ENCODE results near the gene PGS1. TPM values are rescaled to one million over a fixed set of nuclear protein-coding genes. Genes with fewer than 3 reads are reported as not detected.

PGS1 gene
- total RNA-seq, 4 donors from 2014 or later: 25.4 to 63.9 (median 38.4) TPM

GRCh38 chr17:78357672-78358537, 20.5 kb upstream of the PGS1 start:
- TF ChIP-seq CTCF (IDR thresholded peaks at IDR 0.05; ENCODE audit: low read depth): no peak

DNA sequence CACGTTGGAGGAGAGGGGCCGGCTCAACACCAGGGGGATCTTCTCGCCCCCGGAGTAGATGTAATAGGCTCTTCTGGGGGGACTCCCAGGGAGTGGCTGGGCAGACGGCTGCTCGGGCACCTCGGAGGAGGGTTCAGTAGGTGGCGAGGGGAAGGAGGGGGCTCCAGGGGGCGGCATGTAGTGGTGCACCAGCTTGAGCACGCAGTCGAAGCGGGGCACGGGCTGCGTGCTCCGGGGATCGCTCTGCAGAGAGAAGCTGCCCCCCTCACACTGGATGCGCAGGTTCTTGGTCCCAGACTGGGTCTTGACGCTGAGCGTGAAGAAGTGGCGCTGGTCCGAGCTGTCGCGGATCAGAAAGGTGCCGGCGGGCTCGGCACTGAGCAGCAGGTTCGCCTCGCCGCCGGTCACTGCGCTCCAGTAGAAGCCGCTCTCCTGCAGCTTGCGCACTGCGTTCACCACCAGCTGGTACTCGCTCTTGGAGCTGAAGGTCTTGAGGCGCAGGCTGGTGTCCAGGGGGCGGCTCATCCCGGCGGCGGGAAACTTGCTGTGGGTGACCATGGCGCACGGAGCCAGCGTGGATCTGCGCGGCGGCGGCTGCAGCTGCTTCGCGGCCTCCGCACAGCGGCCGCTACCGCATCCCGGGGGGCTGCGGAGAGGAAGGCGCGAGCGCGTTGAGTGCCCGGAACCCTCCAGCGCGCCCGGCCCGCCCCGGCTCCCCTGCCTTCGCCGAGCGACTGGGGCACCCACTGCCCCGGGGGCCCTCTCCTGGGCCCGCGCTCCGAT, 19.7 kb upstream of the PGS1 start:
- no peak for TF ChIP-seq CTCF (IDR thresholded peaks at IDR 0.05; ENCODE audit: low read depth)

- no peak for TF ChIP-seq CTCF (IDR thresholded peaks at IDR 0.05; ENCODE audit: low read depth)
Observed at GRCh38 chr17:78359321-78359996, 19.0 kb upstream of the PGS1 start.

GRCh38 chr17:78359997-78360370, 18.5 kb upstream of the PGS1 start, which contains the start of gene SOCS3:
Gene SOCS3, minus strand, starts transcription at chr17:78360077. Its CDS starts 982 bp downstream, at chr17:78359095.
- TF ChIP-seq CTCF (IDR thresholded peaks at IDR 0.05; ENCODE audit: low read depth): no peak

- no peak for TF ChIP-seq CTCF (IDR thresholded peaks at IDR 0.05; ENCODE audit: low read depth)
Observed at GRCh38 chr17:78360371-78361224, 17.9 kb upstream of the PGS1 start.

DNA sequence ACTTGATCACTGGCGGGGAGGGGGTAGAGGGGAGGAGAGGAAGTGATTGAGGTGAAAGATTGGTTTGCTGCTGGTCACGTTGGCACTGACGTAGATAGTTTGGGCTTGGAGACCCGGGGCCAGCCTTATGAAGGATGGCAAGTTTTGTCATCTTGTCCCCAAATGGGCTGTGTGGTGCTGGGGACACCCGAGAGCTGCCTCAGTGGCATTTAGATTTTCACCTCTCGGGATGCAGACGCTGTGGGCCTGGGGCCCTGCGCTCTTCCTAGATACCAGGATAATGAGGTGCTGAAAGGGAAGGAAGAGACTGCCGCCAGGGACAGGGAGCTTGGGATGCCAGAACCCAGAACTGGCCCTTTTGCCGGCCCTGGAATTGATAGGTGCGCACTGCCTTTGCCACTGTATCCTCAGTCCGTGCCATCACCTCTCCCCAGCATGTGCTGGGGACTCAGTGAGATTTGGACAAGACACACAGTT, 17.2 kb upstream of the PGS1 start:
- no peak for TF ChIP-seq CTCF (IDR thresholded peaks at IDR 0.05; ENCODE audit: low read depth)

Measured in subcutaneous adipose tissue (tissue), 4 donors.